Retina (tissue), 1 donor: ENCODE data around the gene NOP16.
"Not testable (repeated sequence)": the region's sequence is repeated elsewhere in the genome, so short reads cannot be mapped to it uniquely, and the experiment has no call there.

Experiments used
- DNase-seq: peaks from one replicate; pipeline ENCODE4 v3.0.0-alpha.2; 2016

Gene NOP16

GRCh38 chr5:176408590-176408989, 20.2 kb upstream of the NOP16 start:
- DNase-seq, result no peak

DNA sequence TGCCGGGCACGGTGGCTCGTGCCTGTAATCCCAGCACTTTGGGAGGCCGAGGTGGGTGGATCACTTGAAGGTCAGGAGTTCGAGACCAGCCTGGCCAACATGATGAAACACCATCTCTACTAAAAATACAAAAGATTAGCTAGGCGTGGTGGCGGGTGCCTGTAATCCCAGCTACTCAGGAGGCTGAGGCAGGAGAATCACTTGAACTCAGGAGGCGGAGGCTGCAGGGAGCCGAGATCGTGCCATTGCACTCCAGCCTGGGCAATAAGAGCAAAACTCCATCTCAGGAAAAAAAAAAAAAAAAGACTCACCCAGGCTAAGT, 19.8 kb upstream of the NOP16 start:
- DNase-seq, result not testable (repeated sequence)

DNA sequence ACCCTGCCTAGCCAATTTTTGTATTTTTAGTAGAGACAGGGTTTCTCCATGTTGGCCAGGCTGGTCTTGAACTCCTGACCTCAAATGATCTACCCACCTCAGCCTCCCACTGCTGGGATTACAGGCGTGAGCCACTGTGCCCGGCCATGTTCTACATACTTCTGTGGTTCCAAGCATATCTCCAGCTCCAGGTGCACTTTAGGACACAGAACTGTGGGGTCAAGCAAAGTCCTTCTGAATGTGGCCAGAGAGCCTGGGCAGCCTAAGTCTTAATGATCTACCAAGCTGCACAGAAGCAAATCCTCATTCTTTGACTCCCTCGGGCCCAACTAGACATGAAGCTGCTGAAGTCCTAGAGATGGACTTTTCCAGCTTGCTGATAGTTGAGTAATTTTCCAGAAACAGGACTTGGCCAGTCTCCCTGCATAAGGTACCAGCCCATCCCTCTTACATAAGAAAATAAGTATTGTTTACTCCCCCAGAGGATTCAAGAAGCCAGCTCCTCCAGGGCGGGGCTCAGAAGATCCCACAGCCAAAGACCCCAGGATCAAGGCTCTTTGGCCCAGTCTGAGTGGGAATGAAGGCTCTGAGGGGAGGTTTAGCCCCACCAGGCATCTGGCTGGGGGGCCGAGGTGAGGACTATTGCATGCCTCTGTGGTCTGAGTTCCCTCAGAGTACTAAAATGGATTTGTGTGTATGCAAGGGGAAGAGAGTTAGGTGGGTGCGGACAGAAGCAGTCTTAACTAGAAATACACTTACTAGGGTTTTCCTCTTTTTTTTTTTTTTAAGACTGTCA, 19.3 kb upstream of the NOP16 start:
- no peak for DNase-seq

- no peak for DNase-seq
Measured at GRCh38 chr5:176406436-176407052, 18.1 kb upstream of the NOP16 start.

GRCh38 chr5:176405656-176406435, 17.4 kb upstream of the NOP16 start:
- no peak for DNase-seq

- no peak for DNase-seq
Measured at GRCh38 chr5:176401281-176402205, 13.1 kb upstream of the NOP16 start.

- DNase-seq, result no peak
Measured at GRCh38 chr5:176400382-176401156, 12.2 kb upstream of the NOP16 start.

DNA sequence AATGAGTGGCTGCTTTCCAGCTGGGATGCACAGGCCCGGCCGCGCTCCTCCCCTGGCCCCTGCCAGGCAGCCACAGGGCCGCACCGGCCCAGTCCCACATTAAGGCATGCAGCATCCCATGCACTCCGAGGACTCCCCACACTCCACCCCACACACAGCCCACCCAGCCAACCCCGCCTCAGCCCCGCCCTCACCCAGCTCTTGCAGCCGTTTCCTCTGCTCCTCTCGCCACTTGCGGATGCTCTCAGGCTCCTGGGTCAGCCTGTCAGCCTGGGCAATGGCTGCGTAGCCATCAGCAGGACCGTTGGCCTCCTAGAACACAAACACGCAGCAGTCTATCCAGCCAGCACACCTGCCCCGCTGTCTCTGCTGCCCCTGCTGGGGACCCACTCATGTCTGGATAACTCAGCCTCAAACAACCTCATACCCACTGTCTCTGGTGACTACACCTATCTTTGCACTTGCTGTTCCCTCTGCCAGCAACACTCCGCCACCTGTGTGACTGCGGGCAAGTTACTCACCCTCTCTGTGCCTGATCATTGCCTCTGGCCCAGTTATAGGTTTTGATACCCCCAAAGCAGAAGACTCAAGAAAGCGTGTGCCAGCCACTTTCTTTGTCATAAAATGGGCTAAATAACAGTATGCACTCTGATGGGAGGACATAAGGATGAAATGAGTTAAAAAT, 9.5 kb upstream of the NOP16 start:
- no peak for DNase-seq

DNA sequence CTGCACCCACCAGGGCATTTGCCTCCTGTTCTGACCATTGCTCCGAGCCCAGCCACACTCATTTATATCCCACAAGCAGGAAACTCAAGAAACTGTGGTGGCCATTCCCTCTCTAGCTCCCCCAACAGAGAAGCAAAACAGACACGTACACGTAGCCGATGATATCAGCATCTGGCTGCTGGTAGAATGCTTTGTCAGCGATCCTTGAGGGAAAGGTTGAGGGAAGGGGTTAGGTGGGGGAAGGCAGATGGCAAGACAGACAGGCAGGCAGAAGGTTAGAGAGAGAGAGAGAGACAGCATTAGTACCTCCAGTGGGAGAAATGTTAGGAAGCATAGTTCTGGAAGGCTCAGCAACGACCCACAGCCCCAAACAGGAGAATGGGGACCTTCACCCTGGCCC, 7.9 kb upstream of the NOP16 start:
- DNase-seq, result no peak

DNA sequence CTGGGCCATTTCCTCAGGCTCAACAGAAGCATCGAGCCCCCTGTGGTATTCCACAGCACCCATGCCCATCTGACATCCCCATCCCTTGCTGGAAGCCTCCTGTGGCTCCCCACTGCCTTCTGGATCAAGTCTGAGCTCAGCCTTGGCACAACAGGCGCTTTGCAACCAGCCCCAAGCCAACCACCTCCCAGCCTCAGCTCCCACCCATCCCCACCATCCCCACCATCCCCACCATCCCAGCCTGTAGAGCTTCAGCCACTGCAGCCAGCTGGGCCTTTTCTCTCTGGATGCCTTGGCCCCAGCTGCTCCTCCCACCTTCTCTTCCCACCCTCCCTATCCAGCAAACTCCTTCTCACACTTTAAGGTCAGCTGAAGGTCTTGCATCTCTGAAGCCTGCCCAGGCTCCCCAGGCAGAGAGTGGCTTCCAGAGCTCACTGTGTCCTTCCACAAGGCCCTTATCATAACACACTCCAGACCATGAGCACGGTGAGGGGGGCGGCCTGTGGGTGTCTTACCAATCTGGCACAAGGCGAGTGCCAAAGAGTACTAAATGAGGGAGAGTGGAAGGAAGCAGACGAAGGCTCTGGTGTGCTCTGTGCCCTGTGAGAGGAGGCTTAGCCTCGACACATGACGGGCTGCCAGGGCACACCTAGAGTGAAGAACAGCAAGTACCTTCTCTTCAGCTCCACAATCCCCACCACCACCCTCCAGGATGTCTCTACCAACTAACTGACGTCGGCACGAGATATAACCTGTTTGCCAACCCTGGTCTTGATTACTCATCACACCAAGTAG, 6.7 kb upstream of the NOP16 start:
- no peak for DNase-seq

DNA sequence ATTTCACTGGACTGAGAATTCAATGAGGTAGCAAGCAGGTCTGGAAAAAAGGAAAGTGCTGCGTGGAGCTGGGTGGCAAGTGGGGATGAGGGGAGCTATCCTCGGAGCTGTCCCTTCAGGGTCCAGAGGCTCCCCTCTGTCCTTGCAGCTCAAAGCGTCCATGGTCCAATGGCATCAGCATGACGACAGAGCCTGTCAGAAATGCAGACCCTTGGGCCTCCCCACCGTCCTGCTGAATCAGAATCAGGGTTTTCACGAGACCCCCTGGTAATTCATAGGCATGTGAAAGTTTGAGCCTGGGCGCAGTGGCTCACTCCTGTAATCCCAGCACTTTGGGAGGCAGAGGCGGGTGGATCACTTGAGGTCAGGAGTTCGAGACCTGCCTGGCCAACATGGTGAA, 5.7 kb upstream of the NOP16 start:
- DNase-seq, result no peak

- DNase-seq, result no peak
Measured at GRCh38 chr5:176392526-176392925, 4.1 kb upstream of the NOP16 start.

DNA sequence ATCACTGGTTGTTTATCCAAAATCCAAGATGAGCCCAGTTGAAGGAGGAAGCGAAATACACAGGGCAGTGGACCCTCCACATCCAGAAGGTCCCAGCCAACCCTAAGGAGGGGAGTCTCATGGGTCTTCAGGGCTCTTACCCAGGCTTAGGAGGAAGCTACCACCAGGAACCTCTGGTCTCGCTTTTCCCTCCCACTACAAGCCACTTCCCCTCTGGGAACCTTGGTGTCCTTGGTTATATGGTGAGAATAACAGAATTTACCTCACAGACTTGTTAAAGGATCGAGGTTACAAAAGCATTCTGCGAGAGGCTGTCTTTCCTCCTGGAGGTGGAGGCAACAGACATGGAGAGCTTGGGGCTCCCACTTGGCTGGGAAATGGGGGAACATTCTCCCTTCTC, 3.6 kb upstream of the NOP16 start:
- DNase-seq, result no peak

- no peak for DNase-seq
Measured at GRCh38 chr5:176391479-176391878, 3.1 kb upstream of the NOP16 start.

GRCh38 chr5:176389135-176390123, 1.0 kb upstream of the NOP16 start:
- DNase-seq, result no peak

- no peak for DNase-seq
Measured at GRCh38 chr5:176388003-176388443, 375 bp downstream of the NOP16 start.

- DNase-seq, result no peak
Measured at GRCh38 chr5:176387384-176387925, 943 bp downstream of the NOP16 start.

DNA sequence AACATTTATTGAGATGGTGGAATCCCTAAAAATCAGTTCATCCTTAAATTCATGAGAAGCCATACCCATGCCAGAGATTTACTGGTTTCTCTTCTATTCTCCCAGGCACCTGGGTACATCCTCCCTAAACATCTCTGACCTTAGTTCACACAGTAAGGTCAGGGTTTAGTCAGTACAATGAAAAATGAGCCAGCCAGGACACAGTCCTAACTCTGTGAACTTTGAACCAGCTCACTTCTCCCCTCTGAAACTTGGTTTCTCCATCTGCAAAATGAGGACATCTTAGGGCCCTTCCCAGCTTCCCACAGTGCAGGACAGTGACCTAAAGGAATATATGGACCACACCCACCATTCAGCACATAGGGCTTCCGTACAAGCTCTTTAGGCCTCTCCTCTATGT, 1.9 kb downstream of the NOP16 start:
- DNase-seq, result no peak

- no peak for DNase-seq
Measured at GRCh38 chr5:176384991-176385390, 3.4 kb downstream of the NOP16 start.
